Mucosa of rectum (tissue), 2 donors: ENCODE measurements around the gene NKIRAS1.
"Not testable (repeated sequence)": the region's sequence is repeated elsewhere in the genome, so short reads cannot be mapped to it uniquely, and the experiment has no call there.

Source experiments
- H3K27ac ChIP-seq, 2 donors: one replicate each; pipeline ENCODE4 v1.7.0; 2013; ENCODE audit warnings: inconsistent platforms in 2 of 2, low read depth in 2 of 2, low read length in 2 of 2
- H3K27me3 ChIP-seq, 2 donors: one replicate each; pipeline ENCODE4 v1.7.0; 2013; ENCODE audit warnings: low read length in 2 of 2; ENCODE audit not compliant: control insufficient read depth in 2 of 2, insufficient read depth in 2 of 2
- H3K36me3 ChIP-seq, 2 donors: one replicate each; pipeline ENCODE4 v1.7.0; 2013; ENCODE audit warnings: low read length in 2 of 2; ENCODE audit not compliant: control insufficient read depth in 2 of 2, insufficient read depth in 2 of 2
- H3K4me1 ChIP-seq, 2 donors: one replicate each; pipeline ENCODE4 v1.7.0; 2013; ENCODE audit warnings: low read length in 2 of 2, mild to moderate bottlenecking in 1 of 2; ENCODE audit not compliant: control insufficient read depth in 2 of 2, insufficient read depth in 2 of 2
- H3K4me3 ChIP-seq, 2 donors: one replicate each; pipeline ENCODE4 v1.7.0; 2013; ENCODE audit warnings: low read length in 2 of 2
- H3K9ac ChIP-seq, 2 donors: one replicate each; pipeline ENCODE4 v1.7.0; 2013; ENCODE audit warnings: low read length in 2 of 2, low read depth in 1 of 2, mild to moderate bottlenecking in 1 of 2
- H3K9me3 ChIP-seq, 2 donors: one replicate each; pipeline ENCODE4 v1.7.0; 2013; ENCODE audit warnings: low read length in 2 of 2; ENCODE audit not compliant: control insufficient read depth in 2 of 2
- donor health status: healthy.
- donor health status: Normal muscosa, but diverticular disease.

Gene NKIRAS1

GRCh38 chr3:23865595-23866396, 51.0 kb downstream of the NKIRAS1 start:
- Histone ChIP-seq H3K9ac (no peak overlapping the region), H3K9me3 (no peaks in the 10 kb centered on the region), H3K36me3 (peaks cover 0 to 2% of the 10 kb centered on the region in 2 donors), H3K27ac (no peak overlapping the region), H3K4me1 (peaks cover 10% of the 10 kb centered on the region in 2 donors), H3K4me3 (no peak overlapping the region), H3K27me3 (no peaks in the 10 kb centered on the region)

GRCh38 chr3:23864931-23865330, 51.9 kb downstream of the NKIRAS1 start:
- H3K9ac ChIP-seq = no peak overlapping the region
- no peak overlapping the region for H3K27ac ChIP-seq
- no peak overlapping the region for H3K4me3 ChIP-seq
- H3K27me3 ChIP-seq = no peaks in the 10 kb centered on the region
- H3K4me1 ChIP-seq = peaks cover 10% of the 10 kb centered on the region in 2 donors
- no peaks in the 10 kb centered on the region for H3K9me3 ChIP-seq
- peaks cover 0 to 2% of the 10 kb centered on the region in 2 donors for H3K36me3 ChIP-seq

- Histone ChIP-seq H3K9me3 (no peaks in the 10 kb centered on the region), H3K27ac (no peak overlapping the region), H3K36me3 (peaks cover 0 to 2% of the 10 kb centered on the region in 2 donors), H3K4me3 (no peak overlapping the region), H3K9ac (no peak overlapping the region), H3K4me1 (peaks cover 10% of the 10 kb centered on the region in 2 donors), H3K27me3 (no peaks in the 10 kb centered on the region)
Measured at GRCh38 chr3:23863060-23863459, 53.7 kb downstream of the NKIRAS1 start.

- Histone ChIP-seq H3K9ac (no peak overlapping the region), H3K36me3 (peaks cover 0 to 2% of the 10 kb centered on the region in 2 donors), H3K9me3 (no peaks in the 10 kb centered on the region), H3K27me3 (no peaks in the 10 kb centered on the region), H3K27ac (no peak overlapping the region), H3K4me3 (no peak overlapping the region), H3K4me1 (peaks cover 10% of the 10 kb centered on the region in 2 donors)
Measured at GRCh38 chr3:23861689-23862088, 55.1 kb downstream of the NKIRAS1 start.

GRCh38 chr3:23859839-23860382, 56.9 kb downstream of the NKIRAS1 start:
- Histone ChIP-seq H3K27me3 (no peaks in the 10 kb centered on the region), H3K4me1 (no peaks in the 10 kb centered on the region), H3K36me3 (no peaks in the 10 kb centered on the region), H3K4me3 (no peak overlapping the region), H3K27ac (no peak overlapping the region), H3K9ac (no peak overlapping the region), H3K9me3 (no peaks in the 10 kb centered on the region)

- no peaks in the 10 kb centered on the region for H3K9me3 ChIP-seq
- no peak overlapping the region for H3K4me3 ChIP-seq
- no peaks in the 10 kb centered on the region for H3K36me3 ChIP-seq
- no peak overlapping the region for H3K27ac ChIP-seq
- H3K9ac ChIP-seq = no peak overlapping the region
- no peaks in the 10 kb centered on the region for H3K27me3 ChIP-seq
- H3K4me1 ChIP-seq = no peaks in the 10 kb centered on the region
Measured at GRCh38 chr3:23859012-23859743, 57.6 kb downstream of the NKIRAS1 start.

GRCh38 chr3:23856286-23856685, 60.5 kb downstream of the NKIRAS1 start:
- H3K4me1 ChIP-seq = no peaks in the 10 kb centered on the region
- H3K36me3 ChIP-seq = no peaks in the 10 kb centered on the region
- H3K27ac ChIP-seq = no peak overlapping the region
- H3K4me3 ChIP-seq = no peak overlapping the region
- H3K9ac ChIP-seq = no peak overlapping the region
- no peaks in the 10 kb centered on the region for H3K27me3 ChIP-seq
- no peaks in the 10 kb centered on the region for H3K9me3 ChIP-seq

GRCh38 chr3:23849462-23849861, 67.3 kb downstream of the NKIRAS1 start:
- not testable (repeated sequence) for H3K9ac ChIP-seq, H3K27me3 ChIP-seq, H3K4me3 ChIP-seq, H3K4me1 ChIP-seq, H3K36me3 ChIP-seq, H3K9me3 ChIP-seq, H3K27ac ChIP-seq

- Histone ChIP-seq H3K9ac (no peak overlapping the region), H3K4me3 (no peak overlapping the region), H3K36me3 (no peaks in the 10 kb centered on the region), H3K27ac (no peak overlapping the region), H3K4me1 (no peaks in the 10 kb centered on the region), H3K27me3 (no peaks in the 10 kb centered on the region), H3K9me3 (no peaks in the 10 kb centered on the region)
Measured at GRCh38 chr3:23845326-23846216, 71.2 kb downstream of the NKIRAS1 start.
